ENCODE results near the gene HOPX.
A peak's percentile ranks its signal among the peaks of the same experiment; 100 is the strongest.
"Not testable (repeated sequence)": the region's sequence is repeated elsewhere in the genome, so short reads cannot be mapped to it uniquely, and the experiment has no call there.

Gene HOPX, protein sequence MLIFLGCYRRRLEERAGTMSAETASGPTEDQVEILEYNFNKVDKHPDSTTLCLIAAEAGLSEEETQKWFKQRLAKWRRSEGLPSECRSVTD

GRCh38 chr4:56681158-56681852 lies at the start of gene HOPX:
HOPX (minus strand) TSS chr4:56681296; CDS start chr4:56657816, 23,480 bp downstream.
- no peak for DNase-seq (ENCODE audit: low read depth)

DNA sequence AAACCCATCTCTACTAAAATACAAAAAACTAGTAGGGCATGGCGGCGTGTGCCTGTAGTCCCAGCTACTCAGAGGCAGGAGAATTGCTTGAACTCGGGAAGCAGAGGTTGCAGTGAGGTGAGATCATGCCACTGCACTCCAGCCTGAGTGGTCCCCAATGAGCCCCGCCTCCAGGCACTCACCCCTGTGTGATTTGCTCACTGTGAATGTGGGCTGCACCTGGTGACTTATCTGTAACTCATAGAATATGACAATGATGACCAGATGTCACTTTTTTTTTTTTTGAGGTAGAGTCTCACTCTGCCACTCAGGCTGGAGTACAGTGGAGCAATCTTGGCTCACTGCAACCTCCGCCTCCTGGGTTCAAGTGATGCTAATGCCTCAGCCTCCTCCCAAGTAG lies 49.0 kb upstream of the HOPX start:
- no peak for DNase-seq (ENCODE audit: low read depth)

DNA sequence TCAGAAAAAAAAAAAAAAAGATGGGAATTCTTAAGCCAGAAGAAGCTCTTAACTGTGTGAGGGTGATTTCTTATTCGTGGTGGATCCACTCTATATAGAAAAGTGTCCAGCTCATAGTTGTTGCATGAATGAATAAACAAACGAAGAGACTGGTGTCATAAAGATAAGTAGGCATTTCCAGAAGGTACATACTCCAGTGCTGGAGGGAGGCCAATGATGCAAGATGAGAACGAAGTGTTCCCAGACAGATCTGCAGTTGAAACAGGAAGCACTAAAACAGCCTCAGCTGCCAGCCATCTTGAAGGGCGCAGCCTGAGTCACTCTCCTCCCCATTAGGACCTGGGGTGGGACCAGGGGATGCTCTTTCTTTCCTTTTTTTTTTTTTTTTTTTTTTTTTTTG lies 47.4 kb upstream of the HOPX start:
- DNase-seq (ENCODE audit: low read depth): peak; percentile 44

GRCh38 chr4:56727150-56727549 lies 46.1 kb upstream of the HOPX start:
- DNase-seq (ENCODE audit: low read depth): no peak

GRCh38 chr4:56726593-56726992 lies 45.5 kb upstream of the HOPX start:
- not testable (repeated sequence) for DNase-seq (ENCODE audit: low read depth)

DNA sequence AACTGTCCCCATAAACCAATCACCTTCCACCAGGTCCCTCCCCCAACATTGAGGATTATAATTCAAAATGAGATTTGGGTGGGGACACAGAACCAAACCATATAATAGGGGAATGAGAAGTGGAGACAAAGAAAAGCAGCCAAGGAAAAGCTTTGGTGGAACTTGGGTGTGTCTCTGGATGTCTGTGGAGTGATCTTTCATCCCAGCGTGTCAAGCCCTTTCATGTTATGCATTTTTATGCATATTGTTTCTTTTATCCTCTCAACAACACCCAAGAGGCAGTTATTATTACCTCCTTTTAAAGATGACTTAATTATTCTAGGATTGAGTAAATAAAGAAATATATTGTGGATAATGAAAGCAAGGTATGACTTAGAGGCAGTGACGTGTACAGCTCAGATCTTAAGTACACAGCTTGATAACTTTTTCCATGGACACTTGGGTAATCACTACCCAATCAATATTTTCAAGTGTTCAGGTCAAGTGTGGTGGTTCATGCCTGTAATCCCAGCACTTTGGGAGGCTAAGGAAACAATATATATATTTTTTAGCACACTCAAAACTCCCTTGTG lies 42.6 kb upstream of the HOPX start:
- no peak for DNase-seq (ENCODE audit: low read depth)

DNA sequence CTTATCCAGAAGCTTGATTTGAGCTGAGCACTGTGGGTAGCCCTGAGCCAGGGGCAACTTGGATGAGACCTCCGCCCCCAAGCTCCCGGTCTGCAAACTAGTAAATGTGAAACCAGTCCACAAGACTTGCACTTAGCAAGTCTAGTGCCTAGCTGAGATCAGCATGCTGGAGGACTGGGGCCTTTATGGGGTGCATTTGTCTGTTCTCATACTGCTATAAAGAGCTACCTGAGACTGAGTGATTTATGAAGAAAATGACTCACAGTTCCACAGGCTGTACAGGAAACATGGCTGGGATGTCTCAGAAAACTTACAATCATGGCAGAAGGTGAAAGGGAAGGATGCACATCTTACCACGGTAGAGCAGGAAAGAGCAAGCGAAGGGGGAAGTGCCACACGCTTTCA lies 42.1 kb upstream of the HOPX start:
- DNase-seq (ENCODE audit: low read depth): no peak

DNA sequence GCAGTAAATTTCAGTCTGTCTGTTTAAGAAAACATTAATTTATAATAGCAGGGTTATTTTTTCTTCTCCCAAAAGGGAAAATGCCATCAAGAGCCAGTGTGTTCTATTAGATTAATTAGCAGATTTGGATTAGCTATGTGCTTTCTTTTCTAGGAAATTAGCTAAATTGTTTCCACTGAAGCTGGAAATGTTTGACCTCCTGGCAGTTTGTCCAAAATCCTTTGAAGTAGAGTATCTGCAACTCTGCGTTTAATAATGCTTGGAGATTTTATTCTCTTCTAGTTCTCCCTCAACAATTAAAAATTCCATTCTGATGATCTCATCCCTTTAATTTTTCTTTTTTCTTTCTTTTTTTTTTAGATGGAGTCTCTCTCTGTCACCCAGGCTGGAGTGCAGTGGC lies 27.1 kb upstream of the HOPX start:
- no peak for DNase-seq (ENCODE audit: low read depth)

- no peak for DNase-seq (ENCODE audit: low read depth)
Observed at GRCh38 chr4:56705966-56706365, 24.9 kb upstream of the HOPX start.

GRCh38 chr4:56705334-56705733 lies 24.2 kb upstream of the HOPX start:
- no peak for DNase-seq (ENCODE audit: low read depth)

DNA sequence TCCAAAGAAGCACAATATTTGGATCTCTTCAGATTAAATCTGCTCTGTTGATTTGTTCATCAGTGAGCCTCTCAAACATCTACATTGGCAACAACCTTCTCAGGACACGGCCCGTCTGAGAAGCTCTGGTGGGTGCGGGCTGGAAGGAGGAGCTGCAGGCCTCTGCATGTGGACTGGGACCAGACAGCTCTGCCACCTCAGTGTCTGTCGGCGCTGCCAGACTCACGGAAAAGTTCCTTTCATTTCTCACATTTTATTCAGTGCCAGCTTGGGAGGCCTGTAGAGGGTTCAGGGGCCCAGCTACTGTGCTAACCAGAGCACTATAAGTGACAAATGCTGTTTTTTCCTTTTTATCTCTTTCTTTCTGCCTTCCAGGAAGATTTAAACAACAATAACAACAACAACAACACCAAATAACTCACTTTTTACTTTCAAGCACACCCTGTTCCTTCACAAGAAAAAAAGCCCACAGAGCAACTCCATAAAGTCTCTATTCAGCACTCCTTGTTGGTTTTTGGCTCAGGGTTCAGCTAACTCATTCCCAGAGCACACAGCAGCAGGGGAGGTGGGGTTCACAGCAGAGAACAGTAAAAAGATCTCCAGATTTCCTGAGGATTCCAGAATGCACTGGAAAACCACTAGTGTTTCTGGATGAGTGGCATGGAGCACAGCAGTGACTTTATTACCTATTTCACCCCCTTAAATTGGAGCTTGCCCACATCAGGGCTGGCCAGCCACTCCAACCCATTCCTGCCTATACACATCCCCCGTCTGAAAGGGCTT lies 23.2 kb upstream of the HOPX start:
- DNase-seq (ENCODE audit: low read depth): no peak

- DNase-seq (ENCODE audit: low read depth): no peak
Observed at GRCh38 chr4:56703378-56703777, 22.3 kb upstream of the HOPX start.

- DNase-seq (ENCODE audit: low read depth): no peak
Observed at GRCh38 chr4:56701644-56702043, 20.5 kb upstream of the HOPX start.

DNA sequence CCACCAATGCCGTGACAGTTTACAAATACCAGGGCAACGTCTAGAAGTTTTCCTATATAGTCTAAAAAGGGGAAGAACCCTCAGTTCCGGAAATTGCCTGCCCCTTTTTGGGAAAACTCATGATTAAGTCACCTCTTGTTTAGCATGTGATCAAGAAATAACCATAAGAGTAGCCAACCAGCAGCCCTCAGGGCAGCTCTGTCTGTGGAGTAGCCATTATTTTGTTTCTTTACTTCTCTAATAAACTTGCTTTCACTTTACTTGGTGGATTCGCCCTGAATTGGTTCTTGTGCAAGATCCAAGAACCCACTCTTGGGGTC lies 20.0 kb upstream of the HOPX start:
- DNase-seq (ENCODE audit: low read depth): no peak

DNA sequence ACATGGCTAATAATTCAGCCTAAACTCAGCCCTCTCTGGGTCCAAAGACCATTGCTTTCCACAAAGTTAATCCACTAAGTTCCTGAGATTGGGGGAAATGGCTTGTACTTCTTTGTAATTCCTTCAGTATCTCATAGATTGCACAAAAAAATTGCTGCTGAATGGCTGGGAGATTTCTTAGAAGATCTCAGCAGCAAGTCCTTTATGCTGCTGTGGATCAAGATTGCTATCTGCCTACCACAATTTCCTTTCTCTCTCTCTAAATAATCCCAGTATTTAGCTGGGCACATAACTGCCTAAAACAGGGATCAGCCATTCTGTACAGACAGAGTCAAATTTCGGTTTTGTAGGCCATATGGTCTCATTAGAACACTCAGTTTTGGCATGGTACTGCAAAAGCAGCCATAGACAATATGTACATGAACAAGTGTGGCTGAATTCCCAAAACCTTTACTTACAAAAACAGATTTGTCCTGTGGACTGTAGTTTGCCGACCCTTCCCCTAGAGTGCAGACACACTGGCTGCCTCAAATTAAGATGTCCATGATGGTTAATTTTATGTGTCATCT lies 18.5 kb upstream of the HOPX start:
- no peak for DNase-seq (ENCODE audit: low read depth)

DNA sequence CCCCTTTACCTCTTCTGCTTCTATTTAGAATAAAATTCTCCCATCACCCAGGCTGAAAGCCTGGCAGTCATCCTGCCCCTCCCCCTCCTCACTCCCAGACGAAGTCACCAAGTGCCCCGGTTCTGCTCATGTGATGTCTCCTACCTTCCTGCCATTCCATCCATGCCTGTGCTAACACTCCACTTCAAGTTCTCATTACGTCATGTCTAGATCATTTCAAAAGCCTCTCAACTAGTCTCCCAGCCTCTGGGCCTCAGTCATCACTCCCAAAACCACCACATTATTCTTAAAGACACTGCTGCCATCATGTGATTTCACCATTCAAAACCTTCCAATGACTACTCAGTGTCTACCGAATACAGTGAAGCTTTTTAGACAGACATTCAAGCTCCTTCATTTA lies 17.2 kb upstream of the HOPX start:
- DNase-seq (ENCODE audit: low read depth): no peak

GRCh38 chr4:56696056-56696455 lies 15.0 kb upstream of the HOPX start:
- no peak for DNase-seq (ENCODE audit: low read depth)

- not testable (repeated sequence) for DNase-seq (ENCODE audit: low read depth)
Observed at GRCh38 chr4:56693476-56693875, 12.4 kb upstream of the HOPX start.

DNA sequence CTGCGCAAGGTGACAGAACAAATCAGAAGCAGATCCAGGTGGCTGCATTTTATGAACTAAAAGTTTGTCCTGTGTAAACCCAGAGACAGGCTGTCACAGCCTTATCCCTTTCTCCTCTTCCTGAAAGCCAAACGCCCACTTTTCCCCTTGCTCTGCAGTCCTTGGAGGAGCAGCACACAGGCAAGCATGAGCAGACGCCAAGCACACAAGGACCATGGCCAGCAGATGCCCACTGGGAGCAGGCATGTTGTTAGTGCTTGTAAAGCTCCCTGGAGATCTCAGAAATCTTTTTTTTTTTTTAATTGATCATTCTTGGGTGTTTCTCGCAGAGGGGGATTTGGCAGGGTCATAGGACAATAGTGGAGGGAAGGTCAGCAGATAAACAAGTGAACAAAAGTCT lies 11.5 kb upstream of the HOPX start:
- no peak for DNase-seq (ENCODE audit: low read depth)

DNA sequence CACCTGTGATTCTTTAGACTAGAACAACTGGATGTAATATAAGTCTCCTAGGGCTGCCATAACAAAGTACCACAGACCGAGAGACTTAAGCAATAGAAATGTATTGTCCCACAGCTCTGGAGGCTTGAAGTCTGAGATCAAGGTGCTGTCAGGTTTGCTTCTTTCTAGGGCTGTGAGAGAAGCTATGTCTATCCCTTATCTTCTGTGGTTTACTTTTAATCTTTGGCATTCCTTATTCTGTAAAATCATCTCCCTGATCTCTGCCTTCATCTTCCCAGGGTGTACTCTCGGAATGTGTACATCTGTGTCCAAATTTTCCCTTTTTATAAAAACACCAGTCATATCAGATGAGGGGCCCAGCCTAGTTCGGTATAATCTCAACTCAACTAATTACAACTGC lies 10.3 kb upstream of the HOPX start:
- DNase-seq (ENCODE audit: low read depth): no peak

DNA sequence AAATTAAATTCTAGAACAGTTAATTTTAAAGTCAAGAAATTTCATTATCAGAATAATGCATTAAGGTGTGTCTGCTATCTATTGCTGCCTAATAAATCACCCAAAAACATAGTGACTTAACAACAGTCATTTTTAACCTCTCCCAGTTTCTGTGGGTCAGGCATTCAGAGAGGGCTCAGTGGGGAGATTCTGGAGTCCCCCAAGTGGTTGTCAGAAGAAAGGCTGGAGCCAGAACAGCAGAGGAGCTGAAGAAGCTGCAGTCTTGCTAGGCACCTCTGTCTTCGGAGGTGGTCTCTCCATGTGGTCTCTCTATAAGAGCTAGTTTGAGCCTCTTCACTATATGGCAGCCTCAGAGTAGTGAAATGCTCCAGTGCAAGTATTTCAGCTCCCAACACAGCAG lies 9.3 kb upstream of the HOPX start:
- no peak for DNase-seq (ENCODE audit: low read depth)

DNA sequence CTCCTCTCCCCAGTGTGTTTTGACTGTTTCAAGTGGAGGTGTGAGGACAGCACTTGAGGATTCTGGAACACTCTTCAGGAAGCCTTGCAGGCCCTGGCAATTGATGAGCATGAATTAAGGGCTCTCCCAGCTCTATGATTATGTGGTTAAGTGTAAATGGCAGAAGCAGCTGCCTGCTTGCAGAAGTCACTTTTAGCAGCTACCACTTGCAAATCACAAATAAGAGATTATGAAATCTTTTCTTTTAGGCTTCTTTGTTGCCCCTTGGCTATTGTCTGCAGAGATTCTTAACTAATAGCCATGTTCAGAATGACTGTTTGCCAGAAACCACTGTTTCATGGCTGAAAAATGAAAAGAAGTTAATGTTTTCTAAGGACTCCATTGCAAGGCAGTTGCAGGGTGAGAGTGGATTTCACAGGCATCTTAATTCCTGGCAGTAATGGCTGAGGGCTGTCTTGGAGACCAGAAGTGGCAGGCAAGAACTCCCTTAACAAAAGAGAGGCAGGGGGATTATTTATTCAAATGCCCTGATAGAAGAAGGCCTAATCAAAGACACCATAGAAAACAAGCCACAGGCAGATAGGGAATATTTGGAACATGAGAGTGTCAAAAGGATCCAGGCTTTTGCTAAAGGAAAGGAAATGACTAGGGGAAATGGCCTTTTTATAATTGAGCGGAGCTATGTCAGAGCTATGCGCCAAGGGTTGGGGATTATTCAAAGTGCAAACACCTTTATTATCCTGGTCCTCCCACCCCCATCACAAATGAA lies 8.3 kb upstream of the HOPX start:
- DNase-seq (ENCODE audit: low read depth): no peak
